GM12878 (cell line): ENCODE measurements around the gene PLA2G6.

Source experiments
- EZH2 ChIP-seq: IDR thresholded peaks from 2 replicates; pipeline ENCODE4 v1.6.1; 2012; ENCODE audit warnings: low read depth, mild to moderate bottlenecking, control low read depth, inconsistent platforms, low read length, borderline replicate concordance; ENCODE audit not compliant: control insufficient read depth
- NRF1 ChIP-seq: conservative IDR thresholded peaks from 2 replicates; pipeline ENCODE4 v1.6.1; 2011; ENCODE audit warnings: mild to moderate bottlenecking, low read depth, low read length, improper control_type of control experiment
- TF ChIP-seq, protein P1 (sequence below), 3 experiments: IDR thresholded peaks in 2 of 3; conservative IDR thresholded peaks in 1 of 3; 2 replicates each; pipeline ENCODE4 v1.5.1; 2011; ENCODE audit warnings: low read depth in 3 of 3, low read length in 3 of 3, mild to moderate bottlenecking in 3 of 3, control low read depth in 2 of 3, moderate library complexity in 2 of 3, inconsistent platforms in 1 of 3, mixed read lengths in 1 of 3; ENCODE audit not compliant: control insufficient read depth in 2 of 3, insufficient read depth in 1 of 3; ENCODE audit errors: extremely low read depth in 1 of 3

DNA sequence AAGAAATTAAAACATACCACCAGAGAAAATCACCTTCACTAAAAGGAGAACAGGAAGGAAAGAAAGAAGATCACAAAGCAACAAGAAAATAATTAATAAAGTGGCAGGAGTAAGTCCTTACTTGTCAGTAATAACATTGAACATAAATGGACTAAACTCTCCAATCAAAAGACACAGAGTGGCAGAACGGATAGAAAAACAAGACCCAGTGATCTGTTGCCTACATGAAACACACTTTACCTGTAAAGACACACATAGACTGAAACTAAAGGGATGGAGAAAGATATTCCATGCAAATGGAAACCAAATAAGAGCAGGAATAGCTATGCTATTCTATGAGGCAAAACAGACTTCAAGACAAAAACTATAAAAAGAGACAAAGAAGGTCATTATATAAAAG is 25.9 kb downstream of the PLA2G6 start:
- TF ChIP-seq EZH2: no peak
- TF ChIP-seq, protein P1, sequence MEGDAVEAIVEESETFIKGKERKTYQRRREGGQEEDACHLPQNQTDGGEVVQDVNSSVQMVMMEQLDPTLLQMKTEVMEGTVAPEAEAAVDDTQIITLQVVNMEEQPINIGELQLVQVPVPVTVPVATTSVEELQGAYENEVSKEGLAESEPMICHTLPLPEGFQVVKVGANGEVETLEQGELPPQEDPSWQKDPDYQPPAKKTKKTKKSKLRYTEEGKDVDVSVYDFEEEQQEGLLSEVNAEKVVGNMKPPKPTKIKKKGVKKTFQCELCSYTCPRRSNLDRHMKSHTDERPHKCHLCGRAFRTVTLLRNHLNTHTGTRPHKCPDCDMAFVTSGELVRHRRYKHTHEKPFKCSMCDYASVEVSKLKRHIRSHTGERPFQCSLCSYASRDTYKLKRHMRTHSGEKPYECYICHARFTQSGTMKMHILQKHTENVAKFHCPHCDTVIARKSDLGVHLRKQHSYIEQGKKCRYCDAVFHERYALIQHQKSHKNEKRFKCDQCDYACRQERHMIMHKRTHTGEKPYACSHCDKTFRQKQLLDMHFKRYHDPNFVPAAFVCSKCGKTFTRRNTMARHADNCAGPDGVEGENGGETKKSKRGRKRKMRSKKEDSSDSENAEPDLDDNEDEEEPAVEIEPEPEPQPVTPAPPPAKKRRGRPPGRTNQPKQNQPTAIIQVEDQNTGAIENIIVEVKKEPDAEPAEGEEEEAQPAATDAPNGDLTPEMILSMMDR (IDR thresholded peaks at IDR 0.05 in 2 of 3, conservative IDR thresholded peaks at IDR 0.05 in 1 of 3; ENCODE audit: control insufficient read depth in 2 of 3, extremely low read depth in 1 of 3, insufficient read depth in 1 of 3, low read depth in 3 of 3, low read length in 3 of 3): no peak
- no peak for TF ChIP-seq NRF1
